Mesendoderm (in vitro differentiated cells): ENCODE data around the gene CKM. TPM values are rescaled to one million over a fixed set of nuclear protein-coding genes. Genes with fewer than 3 reads are reported as not detected.

ENCODE experiments used
- DNase-seq: peaks from one replicate; pipeline ENCODE4 v3.0.0; 2013
- H2AK5ac ChIP-seq: 2 replicates; pipeline ENCODE4 v1.6.1; 2013; ENCODE audit warnings: low read length, inconsistent platforms
- H2BK120ac ChIP-seq: 2 replicates; pipeline ENCODE4 v1.6.1; 2013; ENCODE audit warnings: low read depth, mild to moderate bottlenecking, low read length, moderate library complexity, mixed read lengths
- H2BK15ac ChIP-seq: replicated peaks from 2 replicates; pipeline ENCODE4 v1.6.1; 2013; ENCODE audit warnings: low read depth, mild to moderate bottlenecking, moderate library complexity
- H2BK5ac ChIP-seq: 2 replicates; pipeline ENCODE4 v1.6.1; 2013; ENCODE audit warnings: low read length, inconsistent platforms
- H3K18ac ChIP-seq: 2 replicates; pipeline ENCODE4 v1.6.1; 2013; ENCODE audit warnings: mild to moderate bottlenecking, low read length, mixed read lengths
- H3K23ac ChIP-seq: one replicate; pipeline ENCODE4 v1.6.1; 2013; ENCODE audit warnings: low read length
- H3K27ac ChIP-seq: 2 replicates; pipeline ENCODE4 v1.5.1; 2013; ENCODE audit warnings: low read depth, mild to moderate bottlenecking, inconsistent platforms, low read length, moderate library complexity
- H3K27me3 ChIP-seq: 2 replicates; pipeline ENCODE4 v1.6.1; 2013; ENCODE audit warnings: low read length, control low read depth, mild to moderate bottlenecking, inconsistent platforms; ENCODE audit not compliant: insufficient read depth, poor library complexity
- H3K36me3 ChIP-seq: 2 replicates; pipeline ENCODE4 v1.6.1; 2013; ENCODE audit warnings: low read length, inconsistent platforms; ENCODE audit not compliant: control insufficient read depth, insufficient read depth
- H3K4ac ChIP-seq: one replicate; pipeline ENCODE4 v1.6.1; 2013; ENCODE audit warnings: low read depth, mild to moderate bottlenecking, low read length, moderate library complexity
- H3K4me1 ChIP-seq: 2 replicates; pipeline ENCODE4 v1.6.1; 2013; ENCODE audit warnings: low read depth, low read length, inconsistent platforms; ENCODE audit not compliant: control insufficient read depth
- H3K4me2 ChIP-seq: 2 replicates; pipeline ENCODE4 v1.6.1; 2013; ENCODE audit warnings: low read length
- H3K4me3 ChIP-seq: 2 replicates; pipeline ENCODE4 v1.5.1; 2013; ENCODE audit warnings: mild to moderate bottlenecking, low read length
- H3K56ac ChIP-seq: one replicate; pipeline ENCODE4 v1.6.1; 2013; ENCODE audit warnings: low read length
- H3K79me1 ChIP-seq: 2 replicates; pipeline ENCODE4 v1.6.1; 2013; ENCODE audit warnings: low read length, inconsistent platforms
- H3K79me2 ChIP-seq: 2 replicates; pipeline ENCODE4 v1.6.1; 2013; ENCODE audit warnings: mild to moderate bottlenecking, low read length; ENCODE audit not compliant: control insufficient read depth, insufficient read depth
- H3K9ac ChIP-seq: 2 replicates; pipeline ENCODE4 v1.6.1; 2013; ENCODE audit warnings: low read length, inconsistent platforms
- H4K5ac ChIP-seq: one replicate; pipeline ENCODE4 v1.6.1; 2013; ENCODE audit warnings: low read length
- H4K8ac ChIP-seq: one replicate; pipeline ENCODE4 v1.6.1; 2013; ENCODE audit warnings: low read depth, mild to moderate bottlenecking, control low read depth, low read length, moderate library complexity
- WGBS: extraction: QIAGEN DNeasy Blood & Tissue Kit; methylation state at CpG from one replicate; pipeline ENCODE4 v1.1.7; 2013; ENCODE audit warnings: low lambda C conversion rate, missing lambda C conversion rate; ENCODE audit not compliant: insufficient coverage; ENCODE audit errors: extremely low coverage; 5-methylcytosine and 5-hydroxymethylcytosine counted together
- polyA plus RNA-seq, 2 experiments: library from polyadenylated mRNA; stranded (reverse); fragments of 200-250 nt; gene quantifications; one replicate each; pipeline ENCODE4 v1.2.3, GENCODE V29; 2013

Gene CKM
- polyA plus RNA-seq (2013, experiment 1 of 2): 0.08 TPM
- polyA plus RNA-seq (2013, experiment 2 of 2): 0.13 TPM

DNA sequence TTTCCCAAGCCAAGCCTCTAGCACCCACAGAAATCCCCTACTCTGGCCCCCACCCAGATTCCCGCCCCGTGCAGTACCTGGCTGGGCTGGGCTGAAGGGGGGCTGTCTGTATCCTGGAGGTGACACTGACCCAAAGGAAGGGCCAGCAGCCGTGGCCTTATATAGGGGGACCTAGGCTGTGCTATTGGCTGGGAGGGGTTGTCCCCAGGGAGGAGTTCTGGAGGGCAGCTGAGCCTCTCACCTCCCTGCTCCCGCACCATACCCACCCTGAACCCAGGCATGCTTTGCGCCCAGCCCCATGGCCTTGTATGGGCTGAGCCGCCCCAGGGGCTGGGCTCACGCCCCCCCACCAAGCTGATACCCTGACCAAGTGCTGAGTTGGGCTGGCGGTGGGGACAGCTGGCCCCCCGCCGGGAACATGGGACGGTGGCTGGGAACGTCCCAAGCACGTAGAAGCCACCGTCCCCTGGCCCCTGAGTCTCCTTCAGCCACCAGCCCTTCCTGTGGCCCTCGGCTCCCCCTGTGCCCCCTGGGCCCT is at the start of gene CKM:
TSS of gene CKM (minus strand) at position 132 of the 538 bp plus-strand sequence. CDS start 3,162 bp downstream, outside the sequence.
- Histone ChIP-seq H3K23ac (peak within 1 kb of the TSS; percentile 80), H3K18ac (no peak within 1 kb of the TSS), H3K56ac (peak within 1 kb of the TSS; percentile 76), H3K27ac (no peak within 1 kb of the TSS), H3K4ac (no peak within 1 kb of the TSS), H3K27me3 (no peaks in the 10 kb centered on the region), H3K4me2 (peak within 1 kb of the TSS; percentile 59), H4K5ac (no peak within 1 kb of the TSS), H2BK5ac (no peak within 1 kb of the TSS), H3K36me3 (no peaks in the 10 kb centered on the region), H3K79me1 (no peaks in the 10 kb centered on the region), H3K4me3 (no peak within 1 kb of the TSS), H2BK120ac (no peak within 1 kb of the TSS), H3K79me2 (no peaks in the 10 kb centered on the region), H2AK5ac (no peak within 1 kb of the TSS), H3K4me1 (peaks cover 3% of the 10 kb centered on the region), H4K8ac (no peak within 1 kb of the TSS), H3K9ac (peak within 1 kb of the TSS; percentile 59), H2BK15ac (no peak within 1 kb of the TSS)
- no peak for DNase-seq
- no CpG with 5 or more reads among the region's 15 CpGs for WGBS

DNA sequence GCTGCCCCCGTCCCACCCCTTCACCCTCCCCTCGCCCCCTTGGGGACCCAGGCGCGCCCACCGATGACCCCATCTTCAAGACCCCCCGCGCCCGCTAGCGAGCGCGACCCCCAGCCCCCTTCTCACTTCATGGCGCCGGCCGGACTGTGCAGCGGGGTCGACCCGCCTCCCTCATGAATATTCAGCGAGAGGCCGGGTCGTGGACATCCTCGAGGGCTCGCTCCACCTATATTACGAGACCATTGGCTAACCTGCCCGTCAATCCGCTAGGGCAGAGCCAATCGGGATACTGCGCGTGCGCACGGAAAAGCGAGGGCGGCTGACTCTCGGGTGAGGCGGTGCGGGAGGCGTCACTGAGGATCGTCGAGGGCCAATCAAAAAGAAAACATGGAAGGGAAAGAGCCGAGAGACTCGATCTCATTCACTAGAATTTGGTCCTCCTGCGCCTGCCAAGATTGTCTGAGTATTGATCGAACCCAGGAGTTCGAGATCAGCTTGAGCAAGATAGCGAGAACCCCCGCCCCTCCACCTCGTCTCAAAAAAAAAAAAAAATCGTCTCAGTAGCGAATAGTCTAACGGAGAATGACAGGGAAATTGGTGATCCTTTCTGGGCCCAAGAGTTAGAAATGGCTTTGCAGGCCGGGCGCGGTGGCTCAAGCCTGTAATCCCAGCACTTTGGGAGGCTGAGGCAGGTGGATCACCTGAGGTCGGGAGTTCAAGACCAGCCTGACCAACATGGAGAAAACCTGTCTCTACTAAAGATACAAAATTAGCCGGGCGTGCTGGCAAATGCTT is 47.9 kb upstream of the CKM start, which contains the start of gene ERCC2:
TSS of gene ERCC2 (minus strand) at position 164 of the 795 bp plus-strand sequence. CDS start at position 131, 33 bp downstream.
- no peak within 1 kb of the TSS for H2BK15ac ChIP-seq
- H2AK5ac ChIP-seq: no peak within 1 kb of the TSS
- H2BK5ac ChIP-seq: no peak within 1 kb of the TSS
- H4K8ac ChIP-seq: no peak within 1 kb of the TSS
- H2BK120ac ChIP-seq: peak within 1 kb of the TSS; percentile 3
- peak within 1 kb of the TSS; percentile 58 for H3K4me2 ChIP-seq
- no peaks in the 10 kb centered on the region for H3K36me3 ChIP-seq
- H3K4ac ChIP-seq: peak within 1 kb of the TSS; percentile 38
- peak within 1 kb of the TSS; percentile 56 for H3K27ac ChIP-seq
- H3K4me3 ChIP-seq: peak within 1 kb of the TSS; percentile 89
- peaks cover 8% of the 10 kb centered on the region for H3K79me1 ChIP-seq
- DNase-seq: peak; percentile 99
- H3K79me2 ChIP-seq: peaks cover 9% of the 10 kb centered on the region
- H3K27me3 ChIP-seq: no peaks in the 10 kb centered on the region
- peak within 1 kb of the TSS; percentile 78 for H3K18ac ChIP-seq
- H4K5ac ChIP-seq: no peak within 1 kb of the TSS
- H3K9ac ChIP-seq: peak within 1 kb of the TSS; percentile 92
- peak within 1 kb of the TSS; percentile 45 for H3K23ac ChIP-seq
- H3K4me1 ChIP-seq: no peaks in the 10 kb centered on the region
- no CpG with 5 or more reads among the region's 55 CpGs for WGBS
- H3K56ac ChIP-seq: peak within 1 kb of the TSS; percentile 97

DNA sequence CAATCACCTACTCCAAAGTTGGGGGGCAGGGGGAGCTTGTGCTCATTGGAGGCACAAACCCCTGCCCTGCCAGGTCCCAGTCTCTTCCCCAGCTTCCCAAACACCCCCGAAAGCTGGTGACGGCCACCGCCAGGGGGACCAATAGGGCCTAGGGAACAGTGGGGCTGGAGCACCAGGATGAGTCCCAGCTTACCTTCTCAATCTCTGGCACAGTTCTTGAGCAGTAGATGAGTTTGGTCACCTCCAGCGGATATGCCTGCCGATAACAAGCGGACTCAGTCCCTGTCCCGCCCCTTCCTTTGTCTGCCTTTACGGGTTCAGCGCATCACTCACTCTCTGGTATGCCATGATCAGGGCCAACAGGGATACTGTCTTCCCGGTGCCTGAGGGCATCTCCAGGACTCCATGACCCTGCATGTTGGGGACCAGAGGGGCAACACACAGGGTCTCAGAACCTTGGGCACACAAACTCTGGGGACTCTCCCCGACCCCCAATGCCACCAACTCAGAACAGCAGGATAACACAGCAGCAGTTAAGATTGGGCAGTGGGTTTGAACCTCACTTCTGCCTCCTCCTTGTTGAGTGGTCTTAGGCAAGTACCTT is 46.2 kb upstream of the CKM start:
- peak; percentile 67 for DNase-seq
- Histone ChIP-seq H3K36me3 (no peaks in the 10 kb centered on the region), H3K4me3 (no peak overlapping the region), H2BK5ac (no peak overlapping the region), H2AK5ac (no peak overlapping the region), H3K4me2 (no peak overlapping the region), H3K79me1 (peaks cover 8% of the 10 kb centered on the region), H4K5ac (no peak overlapping the region), H2BK120ac (no peak overlapping the region), H3K79me2 (peaks cover 9% of the 10 kb centered on the region), H3K27me3 (no peaks in the 10 kb centered on the region), H3K9ac (peak overlapping the region; percentile 12), H4K8ac (no peak overlapping the region), H3K4me1 (no peaks in the 10 kb centered on the region), H3K23ac (no peak overlapping the region), H3K27ac (no peak overlapping the region), H3K56ac (no peak overlapping the region), H3K18ac (no peak overlapping the region), H3K4ac (no peak overlapping the region), H2BK15ac (no peak overlapping the region)
- WGBS: no CpG with 5 or more reads among the region's 11 CpGs

DNA sequence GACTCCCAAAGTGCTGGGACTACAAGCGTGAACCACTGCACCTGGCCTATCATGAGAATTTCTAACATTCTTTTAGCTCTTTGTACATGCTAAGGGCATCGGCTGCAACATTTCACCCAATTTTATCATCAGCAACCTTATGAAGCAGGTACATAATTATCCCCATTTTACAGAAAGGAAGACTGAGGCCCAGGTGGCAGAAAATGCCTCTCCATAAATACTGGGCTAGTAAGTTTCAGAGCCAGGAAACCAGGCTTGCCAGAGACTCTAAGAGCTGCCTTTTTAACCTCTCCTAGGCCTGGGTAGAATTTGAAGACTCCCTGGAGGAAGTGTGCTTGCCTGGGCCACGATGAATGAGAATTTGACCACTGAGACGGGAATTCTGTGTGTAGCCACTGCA is 45.5 kb upstream of the CKM start:
- Histone ChIP-seq H2BK120ac (no peak overlapping the region), H3K79me1 (peaks cover 10% of the 10 kb centered on the region), H4K8ac (no peak overlapping the region), H3K23ac (no peak overlapping the region), H3K27me3 (no peaks in the 10 kb centered on the region), H3K79me2 (peaks cover 9% of the 10 kb centered on the region), H3K4me3 (no peak overlapping the region), H2AK5ac (no peak overlapping the region), H2BK15ac (no peak overlapping the region), H3K27ac (no peak overlapping the region), H4K5ac (no peak overlapping the region), H3K4ac (no peak overlapping the region), H3K9ac (no peak overlapping the region), H3K4me2 (peak overlapping the region; percentile 31), H3K4me1 (no peaks in the 10 kb centered on the region), H3K56ac (no peak overlapping the region), H3K36me3 (no peaks in the 10 kb centered on the region), H2BK5ac (no peak overlapping the region), H3K18ac (no peak overlapping the region)
- no CpG with 5 or more reads among the region's 4 CpGs for WGBS
- no peak for DNase-seq

DNA sequence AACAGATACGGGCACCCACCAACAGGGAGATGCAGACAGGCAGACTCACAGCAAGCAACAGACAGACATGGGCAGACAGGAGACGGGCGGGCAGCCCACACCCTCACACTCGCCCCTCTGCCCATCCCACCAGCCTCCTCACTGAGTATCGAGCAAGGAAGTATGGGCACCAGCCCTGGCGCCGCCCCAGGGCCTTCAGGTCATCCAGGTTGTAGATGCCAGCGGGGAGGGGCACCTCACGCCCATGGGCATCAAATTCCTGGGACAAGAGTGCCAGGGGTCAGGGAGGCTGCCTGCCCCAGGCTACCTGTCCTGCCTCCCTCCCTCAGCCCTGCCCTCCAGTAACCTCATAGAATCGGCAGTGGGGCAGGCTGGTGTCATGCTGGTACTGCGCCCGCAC is 42.0 kb upstream of the CKM start:
- no peak overlapping the region for H2BK15ac ChIP-seq
- no peak overlapping the region for H3K4me2 ChIP-seq
- peaks cover 6% of the 10 kb centered on the region for H3K79me2 ChIP-seq
- H3K9ac ChIP-seq: no peak overlapping the region
- no peaks in the 10 kb centered on the region for H3K4me1 ChIP-seq
- no peak overlapping the region for H3K27ac ChIP-seq
- no CpG with 5 or more reads among the region's 12 CpGs for WGBS
- no peak overlapping the region for H4K8ac ChIP-seq
- H2BK120ac ChIP-seq: no peak overlapping the region
- H3K56ac ChIP-seq: no peak overlapping the region
- peaks cover 11% of the 10 kb centered on the region for H3K79me1 ChIP-seq
- H3K23ac ChIP-seq: no peak overlapping the region
- peaks cover 6% of the 10 kb centered on the region for H3K36me3 ChIP-seq
- H3K27me3 ChIP-seq: no peaks in the 10 kb centered on the region
- H3K18ac ChIP-seq: no peak overlapping the region
- H3K4me3 ChIP-seq: no peak overlapping the region
- no peak overlapping the region for H4K5ac ChIP-seq
- no peak overlapping the region for H2BK5ac ChIP-seq
- H3K4ac ChIP-seq: no peak overlapping the region
- no peak overlapping the region for H2AK5ac ChIP-seq
- no peak for DNase-seq
